Measurements from ENCODE around the gene CYSRT1.

Gene CYSRT1, protein sequence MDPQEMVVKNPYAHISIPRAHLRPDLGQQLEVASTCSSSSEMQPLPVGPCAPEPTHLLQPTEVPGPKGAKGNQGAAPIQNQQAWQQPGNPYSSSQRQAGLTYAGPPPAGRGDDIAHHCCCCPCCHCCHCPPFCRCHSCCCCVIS

DNA sequence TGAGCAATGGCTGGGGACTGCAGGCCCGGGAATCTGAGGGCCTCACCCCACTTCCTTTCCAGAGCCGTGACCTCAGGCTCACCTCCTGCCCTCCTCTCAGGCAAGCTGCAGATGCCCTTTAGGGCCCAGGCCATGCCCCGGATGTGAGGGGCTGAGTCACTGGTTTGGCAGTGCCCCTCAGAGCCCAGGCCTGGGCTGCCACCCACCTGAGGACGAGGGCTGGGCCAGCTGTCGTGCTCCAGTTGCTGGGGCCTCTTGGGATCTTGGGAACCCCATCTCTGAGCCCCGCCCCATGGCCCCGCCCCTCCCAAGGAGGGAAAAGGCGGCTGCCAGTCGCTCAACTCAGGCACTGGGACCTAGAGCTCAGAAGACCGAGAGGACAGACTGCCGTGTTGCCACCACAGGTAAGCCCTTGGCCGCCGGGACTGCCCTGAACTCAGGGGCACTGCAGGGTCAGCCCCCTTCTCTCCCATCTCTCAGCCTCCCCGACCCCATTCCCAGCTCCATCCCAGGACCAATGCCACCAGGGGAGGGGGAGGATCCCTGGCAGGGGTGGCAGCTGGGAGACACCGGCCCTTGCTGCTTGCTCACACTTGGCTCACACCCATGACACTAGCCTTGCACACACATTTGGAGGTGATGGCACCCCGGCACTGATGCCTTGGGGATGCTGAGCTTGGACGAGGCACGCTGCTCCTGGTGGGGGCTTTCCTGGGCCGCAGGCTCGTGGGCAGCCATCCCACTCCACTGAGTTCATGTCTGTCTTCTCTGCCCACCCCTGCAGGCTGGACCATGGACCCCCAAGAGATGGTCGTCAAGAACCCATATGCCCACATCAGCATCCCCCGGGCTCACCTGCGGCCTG is at the start of gene CYSRT1:
Gene CYSRT1 (plus strand): TSS at position 345 of the 865 bp plus-strand sequence. CDS start 448 bp downstream, at position 793.
- in situ Hi-C loops (cut with HindIII; ENCODE audit: low sequenced_read_pairs) = no loop called here

DNA sequence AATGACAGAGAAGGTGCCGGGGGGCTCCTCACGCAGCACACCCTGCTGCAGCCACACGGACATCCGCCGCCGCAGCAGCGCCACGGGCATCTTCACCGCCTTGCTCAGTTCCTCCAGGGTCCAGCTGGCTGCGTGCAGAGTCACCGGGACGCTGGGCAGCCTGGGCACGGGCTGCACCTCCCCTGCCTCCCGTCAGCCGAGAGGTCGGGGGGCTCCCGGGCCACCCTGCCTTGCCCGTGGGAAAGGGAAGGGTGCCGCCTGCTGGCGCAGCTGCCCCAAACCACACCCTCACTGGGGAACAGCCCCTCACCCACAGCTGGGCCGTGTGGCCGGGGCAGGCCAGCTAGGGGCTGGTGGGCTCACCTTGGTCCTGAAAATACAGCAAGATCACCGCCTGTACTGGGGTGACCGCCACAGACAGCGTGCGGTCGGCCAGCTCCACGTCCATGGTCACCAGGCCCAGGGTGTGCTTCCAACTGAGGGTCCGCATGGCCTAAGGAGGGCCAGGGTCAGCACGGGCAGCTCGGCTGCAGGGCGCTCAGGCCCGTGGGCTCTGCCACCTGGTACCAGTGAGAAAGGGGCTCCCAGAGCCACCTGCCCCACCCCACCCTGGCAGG is 49.5 kb upstream of the CYSRT1 start:
- in situ Hi-C loops (cut with HindIII; ENCODE audit: low sequenced_read_pairs) = no loop called here

DNA sequence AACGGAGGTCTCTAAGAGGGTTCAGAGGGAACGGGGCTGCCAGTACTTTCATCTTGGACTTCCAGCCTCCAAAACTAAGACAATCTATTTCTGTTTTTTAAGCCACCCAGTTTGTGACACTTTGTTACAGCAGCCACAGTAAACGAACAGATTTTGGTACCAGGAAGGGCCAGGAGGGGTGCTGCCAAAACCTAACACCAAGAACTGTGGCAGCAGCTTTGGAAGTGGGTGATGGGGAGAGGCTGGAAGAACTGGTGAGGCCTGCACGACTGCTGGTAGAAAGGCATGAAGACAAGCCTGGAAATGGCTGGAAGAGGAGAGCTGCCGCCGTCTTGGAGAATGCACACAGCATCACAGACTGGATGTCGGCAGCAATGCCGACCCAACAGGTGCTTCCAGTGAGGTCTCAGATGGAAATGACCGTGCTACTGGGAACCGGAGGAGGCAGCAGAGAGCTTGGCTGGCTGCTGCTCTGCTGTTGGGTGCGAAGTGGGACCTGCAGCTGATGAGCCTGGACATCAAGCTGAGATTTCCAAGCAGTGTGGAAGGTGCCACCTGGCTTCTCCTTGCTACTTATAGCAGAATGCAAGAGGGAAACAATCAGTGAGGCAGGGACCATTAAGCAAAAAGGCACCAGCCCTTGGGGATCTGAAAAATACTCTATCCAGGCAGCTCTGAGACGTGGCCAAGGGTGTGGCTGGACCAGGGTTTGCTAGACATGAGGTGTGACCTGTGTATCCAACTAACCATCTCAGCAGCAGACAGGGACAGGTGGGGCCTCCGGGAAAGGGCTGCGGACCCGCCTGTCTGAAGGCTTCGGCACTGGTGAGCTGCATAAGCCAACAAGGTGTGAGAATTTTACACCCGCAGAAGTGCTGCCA is 48.4 kb upstream of the CYSRT1 start:
- in situ Hi-C loops (cut with HindIII; ENCODE audit: low sequenced_read_pairs) = no loop called here

DNA sequence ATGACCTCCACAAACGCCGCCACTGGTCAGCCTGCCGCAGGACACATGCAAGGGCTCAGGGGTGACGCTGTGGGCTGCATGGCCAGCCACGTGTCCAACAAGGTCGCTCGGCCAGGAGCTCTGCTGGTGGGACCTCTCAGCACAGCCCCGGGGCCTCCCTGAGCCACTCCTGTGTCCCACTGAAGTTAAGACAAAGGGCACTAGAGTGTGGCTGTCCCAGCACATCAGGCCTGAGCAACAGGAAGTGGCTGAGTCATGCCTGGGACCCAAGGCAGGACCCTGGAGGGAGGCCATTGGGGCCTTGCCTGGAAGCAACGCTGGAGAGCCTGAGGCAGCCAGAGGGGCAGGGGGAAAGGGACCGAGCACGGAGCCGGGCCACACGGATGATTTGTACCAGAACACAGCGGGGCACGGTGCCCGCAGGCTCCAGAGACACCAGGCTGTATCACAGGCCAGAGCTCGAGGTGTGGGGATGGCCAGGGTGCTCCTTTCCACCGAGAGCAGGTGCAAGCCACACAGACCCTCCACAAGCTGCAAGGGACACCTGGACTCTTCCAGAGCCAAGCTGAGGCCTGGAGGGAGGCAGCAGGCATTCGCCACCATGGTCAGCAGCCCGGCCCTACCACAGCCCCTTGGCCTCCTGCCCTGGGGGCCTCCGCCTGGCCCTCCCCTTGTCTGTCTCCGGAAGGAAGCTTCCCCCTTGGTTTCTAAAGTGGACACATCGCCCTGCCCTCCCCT is 46.6 kb upstream of the CYSRT1 start:
- in situ Hi-C loops (cut with HindIII; ENCODE audit: low sequenced_read_pairs) = no loop called here

DNA sequence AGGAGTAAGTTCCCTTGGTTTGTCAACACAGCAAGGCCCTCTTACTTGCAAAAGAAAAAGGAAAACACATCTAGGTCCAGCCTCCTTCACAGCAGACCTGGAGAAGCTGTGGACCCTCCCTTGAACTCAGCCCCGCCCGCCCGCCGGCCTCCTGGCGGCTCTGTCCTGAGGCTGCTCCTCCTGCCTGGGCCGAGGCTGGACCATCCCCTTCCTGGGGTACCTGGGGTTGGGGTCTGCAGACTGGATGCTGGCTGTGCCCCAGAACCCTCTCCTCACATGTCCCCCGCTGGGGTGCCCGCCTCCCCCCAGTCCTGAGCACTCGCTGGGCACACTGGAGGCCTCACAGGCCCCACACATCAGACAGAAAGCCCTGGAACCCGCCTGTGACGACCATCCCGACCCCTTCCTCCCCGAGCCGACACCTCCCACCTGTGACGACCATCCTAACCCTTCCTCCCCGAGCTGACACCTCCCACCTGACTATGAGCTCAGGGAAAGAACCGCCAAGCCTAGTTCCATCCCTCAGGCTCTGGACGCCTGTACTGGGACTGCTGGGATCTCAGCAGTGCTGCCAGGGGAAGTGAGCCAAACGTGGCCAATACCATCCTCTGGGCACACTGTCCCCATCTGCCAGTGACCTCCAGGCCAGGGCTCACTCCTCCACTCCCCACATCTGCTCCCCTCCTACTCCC is 45.9 kb upstream of the CYSRT1 start:
- in situ Hi-C loops (cut with HindIII; ENCODE audit: low sequenced_read_pairs) = no loop called here

DNA sequence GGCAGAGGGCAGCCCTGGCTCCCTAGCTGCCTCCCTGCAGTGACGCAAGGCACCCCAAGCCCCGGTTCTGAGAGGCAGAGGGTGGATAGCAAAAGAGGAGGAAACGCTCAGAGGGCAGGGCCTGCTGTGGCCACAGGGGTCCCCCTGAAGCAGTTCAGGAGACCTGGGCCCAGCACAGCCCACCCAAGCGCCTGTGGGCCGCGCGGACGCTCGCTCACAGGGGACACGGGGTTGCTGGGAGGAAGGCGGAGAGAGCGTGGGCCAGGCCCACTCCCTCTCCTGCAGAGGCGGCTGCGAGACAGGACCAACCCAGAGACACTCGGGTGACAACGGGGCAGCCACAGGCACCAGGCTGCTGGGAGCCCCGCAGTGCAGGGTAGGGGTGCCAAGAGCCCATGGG is 45.2 kb upstream of the CYSRT1 start:
- in situ Hi-C loops (cut with HindIII; ENCODE audit: low sequenced_read_pairs) = no loop called here

DNA sequence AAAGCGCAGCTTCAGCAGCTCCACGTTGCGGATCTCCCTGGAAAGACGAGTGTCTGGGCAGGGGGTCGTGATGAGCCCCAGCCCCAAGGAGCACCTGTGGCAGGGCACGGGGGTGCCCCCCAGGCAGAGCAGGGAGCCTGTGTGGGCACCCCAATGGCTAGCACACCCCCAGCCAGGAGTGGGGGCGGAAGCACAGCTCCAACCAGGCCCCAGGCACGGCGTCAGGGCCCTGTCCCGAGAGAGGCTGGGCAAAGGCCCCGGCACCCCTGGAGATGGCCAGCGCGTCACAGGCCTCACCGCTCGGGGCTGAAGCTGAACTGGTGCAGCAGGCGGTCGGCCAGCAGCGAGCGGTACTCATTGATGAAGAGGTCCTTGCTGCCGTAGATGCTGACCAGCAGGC is 44.5 kb upstream of the CYSRT1 start:
- in situ Hi-C loops (cut with HindIII; ENCODE audit: low sequenced_read_pairs) = no loop called here

DNA sequence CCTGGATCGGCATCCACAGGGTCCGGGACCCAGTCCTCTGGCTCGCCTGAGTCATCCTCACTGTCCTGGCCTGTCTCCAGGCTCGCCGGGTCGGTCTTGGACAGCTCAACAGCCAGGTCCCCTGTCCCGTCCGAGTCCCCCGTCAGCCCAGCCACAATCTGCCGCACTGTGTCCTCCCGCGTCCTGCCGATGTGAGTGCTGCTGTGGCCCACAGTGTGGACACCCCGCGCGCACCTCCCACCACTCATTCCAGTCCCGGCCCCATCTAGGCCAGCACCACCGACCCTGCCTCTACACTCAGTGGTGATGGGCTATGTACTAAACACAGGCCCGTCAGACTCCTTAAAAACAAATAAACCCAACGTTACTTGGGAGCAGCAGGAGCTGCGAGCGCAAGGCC is 43.3 kb upstream of the CYSRT1 start:
- in situ Hi-C loops (cut with HindIII; ENCODE audit: low sequenced_read_pairs) = no loop called here

DNA sequence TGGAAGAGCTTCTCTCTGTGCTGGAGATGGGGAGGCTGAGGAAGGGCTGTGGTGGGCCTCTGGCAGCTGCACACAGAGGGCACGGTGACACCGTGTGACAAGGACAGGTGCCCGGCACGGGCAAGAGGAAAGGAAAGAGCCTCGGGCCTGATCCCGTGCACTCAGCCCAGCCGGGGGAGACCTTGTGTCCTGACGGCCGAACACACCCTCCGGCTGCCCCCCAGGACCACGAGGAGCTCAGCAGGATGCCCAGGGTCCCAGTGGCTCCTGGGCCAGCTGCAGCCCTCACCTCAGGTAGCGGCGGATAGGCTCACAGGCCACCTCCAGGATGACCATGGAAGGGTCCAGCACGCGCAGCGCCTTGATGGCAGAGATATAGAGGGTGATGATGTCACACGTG is 42.1 kb upstream of the CYSRT1 start:
- in situ Hi-C loops (cut with HindIII; ENCODE audit: low sequenced_read_pairs) = no loop called here

DNA sequence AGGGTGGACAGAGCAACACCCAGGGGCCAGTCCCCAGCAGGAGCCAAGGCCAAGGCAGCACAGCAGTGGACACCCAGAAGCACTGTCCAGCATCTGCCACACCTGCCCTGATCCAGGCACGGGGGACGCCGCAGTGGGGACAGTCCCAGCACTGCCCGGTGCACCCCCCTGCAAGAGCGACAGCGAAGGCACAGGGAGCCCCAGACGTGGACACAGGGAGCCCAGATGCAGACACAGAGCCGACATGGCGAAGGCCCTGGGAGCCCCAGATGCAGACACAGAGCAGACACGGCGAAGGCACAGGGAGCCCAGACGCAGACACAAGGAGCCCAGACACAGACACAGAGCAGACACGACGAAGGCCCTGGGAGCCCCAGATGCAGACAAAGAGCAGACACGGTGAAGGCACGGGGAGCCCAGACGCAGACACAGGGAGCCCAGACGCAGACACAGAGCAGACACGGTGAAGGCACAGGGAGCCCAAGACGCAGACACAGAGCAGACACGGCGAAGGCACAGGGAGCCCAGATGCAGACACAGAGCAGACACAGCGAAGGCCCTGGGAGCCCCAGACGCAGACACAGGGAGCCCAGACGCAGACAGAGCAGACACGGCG is 40.9 kb upstream of the CYSRT1 start:
- in situ Hi-C loops (cut with HindIII; ENCODE audit: low sequenced_read_pairs) = no loop called here

DNA sequence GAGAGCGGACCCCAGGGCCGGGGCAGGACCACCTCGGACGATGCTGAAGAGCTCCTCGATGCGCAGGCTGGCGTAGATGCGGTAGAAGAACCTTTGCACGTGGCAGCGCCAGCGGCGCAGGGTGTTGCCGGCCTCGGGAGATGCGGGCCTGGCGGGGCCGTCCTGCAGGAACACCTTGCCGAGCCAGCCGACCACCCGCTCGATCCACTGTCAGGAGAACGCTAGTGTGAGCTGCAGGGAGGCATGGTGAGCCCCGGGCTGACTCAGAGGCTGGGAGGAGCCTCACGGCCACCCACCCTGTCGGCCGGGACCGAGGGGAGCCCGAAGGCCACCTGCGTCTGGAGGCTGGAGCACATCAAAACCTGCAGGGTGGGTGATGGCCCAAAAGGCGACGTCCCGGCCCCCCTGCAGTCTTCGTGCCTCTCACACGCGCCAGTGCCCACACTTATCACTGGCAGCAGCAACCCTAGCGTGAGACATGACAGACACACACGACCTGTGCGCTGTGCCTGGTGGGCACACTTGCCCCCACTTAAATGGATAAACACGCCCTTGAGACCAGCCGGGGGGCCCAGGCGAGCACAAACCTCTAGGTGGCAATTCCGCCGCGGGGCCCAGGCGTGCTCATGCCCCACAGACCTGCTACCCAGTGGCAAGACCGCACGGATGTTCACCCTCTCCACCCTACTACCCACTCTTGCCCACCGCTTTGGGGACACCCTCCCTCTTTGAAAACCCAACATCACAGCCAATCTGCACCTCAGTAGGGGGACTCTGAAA is 39.9 kb upstream of the CYSRT1 start:
- in situ Hi-C loops (cut with HindIII; ENCODE audit: low sequenced_read_pairs) = no loop called here

DNA sequence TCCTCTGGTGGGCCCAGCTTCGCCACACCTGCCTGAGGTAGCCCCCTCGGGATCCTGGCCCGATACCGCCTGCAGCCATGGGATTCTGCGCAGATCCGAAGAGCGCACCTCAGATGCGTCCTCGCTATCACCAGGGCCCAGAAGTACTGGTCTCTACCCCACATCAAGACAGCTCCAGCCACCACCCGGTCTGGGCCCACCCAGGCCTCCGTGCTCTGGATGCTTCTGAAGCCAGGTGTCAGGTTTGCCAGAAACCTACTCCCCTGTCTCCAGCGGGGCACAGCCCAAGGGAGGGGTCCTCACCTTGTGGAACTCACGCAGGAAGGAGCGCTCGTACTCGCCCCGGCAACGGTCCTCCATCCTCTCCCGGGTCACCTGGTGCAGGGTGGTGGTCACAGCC is 39.1 kb upstream of the CYSRT1 start:
- in situ Hi-C loops (cut with HindIII; ENCODE audit: low sequenced_read_pairs) = no loop called here

DNA sequence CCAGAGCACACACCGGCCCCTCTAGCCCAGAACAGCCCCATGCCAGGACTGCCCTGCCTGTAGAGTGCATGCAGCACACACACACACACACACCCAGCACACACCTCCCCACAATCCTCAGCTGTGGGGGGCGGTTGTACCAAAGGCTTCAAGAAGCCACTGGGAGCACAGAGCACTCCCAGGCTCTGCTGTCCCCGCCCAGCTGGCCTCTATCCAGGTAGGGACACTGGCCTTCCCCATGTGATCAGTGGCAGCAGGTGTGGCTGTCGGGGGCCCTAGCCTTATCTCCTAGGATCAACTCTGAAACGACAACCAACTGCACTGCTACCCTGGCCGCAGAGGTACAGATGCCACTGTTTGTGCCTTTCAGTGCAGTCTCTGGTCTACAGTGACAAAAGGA is 38.6 kb upstream of the CYSRT1 start:
- in situ Hi-C loops (cut with HindIII; ENCODE audit: low sequenced_read_pairs) = no loop called here

DNA sequence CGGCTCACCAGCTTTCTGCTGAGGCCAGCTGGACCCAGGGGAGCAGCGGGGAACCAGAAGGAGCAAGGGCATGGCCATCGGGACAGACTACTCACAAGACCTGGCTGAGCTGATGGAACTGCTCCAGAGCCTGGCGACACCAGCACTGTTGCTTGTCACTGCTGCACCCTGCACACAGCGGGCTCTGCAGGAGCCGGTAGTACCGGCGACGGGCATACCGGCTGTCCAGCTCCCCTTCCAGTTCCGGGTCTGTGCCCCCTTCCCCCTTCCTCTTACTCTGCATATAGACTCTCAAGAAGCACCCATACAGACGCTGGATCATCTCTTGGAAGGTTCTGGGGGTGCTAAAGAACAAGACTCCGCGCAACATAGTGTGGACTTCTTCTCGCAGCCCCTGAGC is 37.6 kb upstream of the CYSRT1 start:
- in situ Hi-C loops (cut with HindIII; ENCODE audit: low sequenced_read_pairs) = no loop called here

DNA sequence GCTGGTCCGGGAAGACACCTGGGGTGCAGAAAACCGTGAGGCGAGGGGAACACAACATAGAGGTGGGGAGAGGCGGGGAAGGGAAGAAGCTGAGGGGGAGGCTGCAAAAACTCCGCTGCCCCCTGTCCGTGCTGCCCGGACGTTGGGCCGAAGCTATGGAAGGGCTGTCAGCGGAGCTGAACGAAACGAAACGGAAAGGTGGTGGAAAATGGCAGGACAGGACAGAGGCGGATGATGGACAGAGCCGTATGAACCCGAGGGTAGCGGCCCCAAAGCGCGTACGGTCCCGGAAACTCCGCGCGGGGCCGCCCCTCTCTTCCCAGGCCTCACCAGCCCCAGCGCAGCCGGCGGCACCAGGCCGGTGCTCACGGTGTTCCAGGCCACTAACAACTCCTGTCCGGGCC is 36.9 kb upstream of the CYSRT1 start:
- in situ Hi-C loops (cut with HindIII; ENCODE audit: low sequenced_read_pairs) = no loop called here

DNA sequence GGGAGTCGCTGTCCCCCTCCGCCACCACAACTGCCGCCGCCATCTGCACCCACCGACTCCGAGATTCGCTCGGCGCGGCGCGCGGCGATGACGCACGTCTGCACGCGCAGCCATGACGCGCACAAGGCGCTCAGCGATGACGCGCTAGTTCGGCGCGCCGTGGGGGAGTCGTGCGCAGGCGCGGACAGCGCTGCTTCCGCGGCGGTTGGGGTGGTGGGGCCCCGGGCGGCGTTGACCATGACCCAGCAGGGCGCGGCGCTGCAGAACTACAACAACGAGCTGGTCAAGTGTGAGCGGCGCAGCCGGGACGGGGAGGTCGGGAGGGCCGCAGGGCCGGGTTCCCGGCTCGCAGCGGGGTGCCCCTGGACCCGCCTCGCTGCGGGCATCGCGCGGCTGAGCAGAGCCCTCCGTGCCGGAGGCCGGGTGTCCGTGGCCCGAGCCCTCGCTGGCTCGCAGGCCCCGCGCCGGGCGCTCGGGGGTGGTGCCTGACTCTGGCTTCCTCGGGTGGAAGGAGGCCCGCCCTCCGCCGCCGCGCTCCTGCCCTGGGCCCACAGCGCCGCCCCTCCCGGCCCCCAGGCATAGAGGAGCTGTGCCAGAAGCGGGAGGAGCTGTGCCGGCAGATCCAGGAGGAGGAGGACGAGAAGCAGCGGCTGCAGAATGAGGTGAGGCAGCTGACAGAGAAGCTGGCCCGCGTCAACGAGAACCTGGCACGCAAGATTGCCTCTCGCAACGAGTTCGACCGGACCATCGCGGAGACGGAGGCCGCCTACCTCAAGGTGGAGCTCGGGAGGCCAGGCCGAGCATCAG is 36.3 kb upstream of the CYSRT1 start, which contains the start of the genes ANAPC2 and SSNA1:
Gene ANAPC2 (minus strand): TSS at position 71 of the 807 bp plus-strand sequence. CDS start 28 bp downstream, at position 43.
Gene SSNA1 (plus strand): TSS at position 187 of the 807 bp plus-strand sequence. CDS start 51 bp downstream, at position 238.
- in situ Hi-C loops (cut with HindIII; ENCODE audit: low sequenced_read_pairs) = no loop called here

Measured in DLD1 (cell line).